Measurements from ENCODE around the gene LRRC25.

LRRC25 gene

DNA sequence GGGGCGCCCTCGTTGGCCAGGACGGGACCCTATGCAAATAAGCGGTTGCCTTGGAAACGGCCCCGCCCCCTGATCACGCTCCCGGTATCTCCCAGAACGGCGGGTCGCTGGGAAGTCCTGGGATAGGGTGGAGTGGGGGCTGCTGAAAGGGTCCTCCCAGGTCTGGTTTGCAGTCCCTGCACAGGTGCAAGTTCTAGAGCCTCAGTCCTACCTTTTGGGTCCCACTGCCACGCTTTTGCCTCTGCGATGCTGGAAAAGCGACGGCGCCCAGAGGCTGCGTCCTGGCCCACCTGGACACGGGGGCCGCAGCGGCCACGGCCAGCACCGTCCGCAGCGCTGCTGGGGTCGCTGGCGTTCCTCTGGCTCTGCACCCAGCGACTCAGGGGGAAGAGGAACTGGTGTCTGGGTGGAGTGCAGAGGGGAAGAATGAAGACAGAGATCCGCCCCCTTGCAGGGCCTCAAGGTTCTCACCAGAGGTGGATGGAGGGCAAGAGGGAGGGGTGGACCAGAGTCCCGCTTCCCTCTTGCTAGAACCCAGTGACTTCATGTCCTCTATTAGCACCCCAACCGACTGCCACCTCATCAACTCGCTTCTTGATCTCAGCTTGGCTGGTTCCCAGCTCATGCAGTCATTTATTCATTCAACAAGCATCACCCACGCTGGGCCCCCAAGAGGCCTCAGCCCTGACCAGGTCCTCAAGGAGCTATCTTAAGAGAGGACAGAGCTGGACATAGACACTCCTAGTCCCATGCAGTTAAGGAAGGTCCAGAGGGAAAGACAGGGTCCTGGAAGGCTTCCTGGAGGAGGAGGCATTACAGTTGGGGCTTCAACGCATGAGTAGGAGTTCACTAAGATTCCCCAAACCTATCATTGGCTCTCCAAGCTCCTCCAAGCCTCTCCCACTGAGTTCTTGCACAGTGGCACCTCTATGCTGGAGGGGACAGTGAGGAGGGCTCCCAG is at the start of gene LRRC25:
LRRC25 (minus strand) TSS at position 381 of the 961 bp plus-strand sequence. CDS start 659 bp downstream, outside the sequence.
- H3K4me3 ChIP-seq (replicated peaks; ENCODE audit: low read depth, low read length): no peak within 1 kb of the TSS

DNA sequence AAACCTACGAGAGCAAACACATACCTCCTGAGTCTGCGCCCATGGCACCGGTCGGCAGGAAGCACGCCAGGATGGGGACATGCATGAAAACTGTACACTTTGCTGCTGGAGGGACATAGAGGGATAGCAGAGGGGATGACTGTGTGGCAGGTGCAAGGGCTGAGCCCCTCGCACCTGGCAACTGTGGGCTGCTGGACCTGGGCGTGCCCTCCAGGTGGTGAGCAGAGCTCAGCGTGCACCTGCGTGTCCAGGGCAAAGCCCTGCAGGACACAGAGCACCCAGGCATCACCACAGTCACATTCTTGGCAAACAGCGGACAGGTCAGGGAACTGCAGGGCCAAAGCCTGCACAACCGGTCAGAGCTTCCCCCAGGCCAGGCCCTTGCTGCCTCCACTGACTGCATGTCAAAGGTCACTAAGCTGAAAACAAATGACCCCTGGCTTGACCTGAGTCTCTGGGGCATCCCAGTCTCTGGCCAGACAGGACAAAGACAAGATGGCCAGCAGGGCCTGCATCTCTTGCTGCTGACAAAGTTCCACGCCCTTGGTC is 49.5 kb upstream of the LRRC25 start:
- DNase-seq (ENCODE audit: extremely low read depth, low read depth): no peak
- TF ChIP-seq, protein P1, sequence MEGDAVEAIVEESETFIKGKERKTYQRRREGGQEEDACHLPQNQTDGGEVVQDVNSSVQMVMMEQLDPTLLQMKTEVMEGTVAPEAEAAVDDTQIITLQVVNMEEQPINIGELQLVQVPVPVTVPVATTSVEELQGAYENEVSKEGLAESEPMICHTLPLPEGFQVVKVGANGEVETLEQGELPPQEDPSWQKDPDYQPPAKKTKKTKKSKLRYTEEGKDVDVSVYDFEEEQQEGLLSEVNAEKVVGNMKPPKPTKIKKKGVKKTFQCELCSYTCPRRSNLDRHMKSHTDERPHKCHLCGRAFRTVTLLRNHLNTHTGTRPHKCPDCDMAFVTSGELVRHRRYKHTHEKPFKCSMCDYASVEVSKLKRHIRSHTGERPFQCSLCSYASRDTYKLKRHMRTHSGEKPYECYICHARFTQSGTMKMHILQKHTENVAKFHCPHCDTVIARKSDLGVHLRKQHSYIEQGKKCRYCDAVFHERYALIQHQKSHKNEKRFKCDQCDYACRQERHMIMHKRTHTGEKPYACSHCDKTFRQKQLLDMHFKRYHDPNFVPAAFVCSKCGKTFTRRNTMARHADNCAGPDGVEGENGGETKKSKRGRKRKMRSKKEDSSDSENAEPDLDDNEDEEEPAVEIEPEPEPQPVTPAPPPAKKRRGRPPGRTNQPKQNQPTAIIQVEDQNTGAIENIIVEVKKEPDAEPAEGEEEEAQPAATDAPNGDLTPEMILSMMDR (IDR thresholded peaks at IDR 0.05; ENCODE audit: low read depth, low read length, missing control alignments): no peak
- no peak overlapping the region for H3K4me3 ChIP-seq (replicated peaks; ENCODE audit: low read depth, low read length)

More for the DNA sequence above, at the start of gene LRRC25:
- TF ChIP-seq, protein P1 (IDR thresholded peaks at IDR 0.05; ENCODE audit: low read depth, low read length, missing control alignments): no peak
- no peak for DNase-seq (ENCODE audit: extremely low read depth, low read depth)

DNA sequence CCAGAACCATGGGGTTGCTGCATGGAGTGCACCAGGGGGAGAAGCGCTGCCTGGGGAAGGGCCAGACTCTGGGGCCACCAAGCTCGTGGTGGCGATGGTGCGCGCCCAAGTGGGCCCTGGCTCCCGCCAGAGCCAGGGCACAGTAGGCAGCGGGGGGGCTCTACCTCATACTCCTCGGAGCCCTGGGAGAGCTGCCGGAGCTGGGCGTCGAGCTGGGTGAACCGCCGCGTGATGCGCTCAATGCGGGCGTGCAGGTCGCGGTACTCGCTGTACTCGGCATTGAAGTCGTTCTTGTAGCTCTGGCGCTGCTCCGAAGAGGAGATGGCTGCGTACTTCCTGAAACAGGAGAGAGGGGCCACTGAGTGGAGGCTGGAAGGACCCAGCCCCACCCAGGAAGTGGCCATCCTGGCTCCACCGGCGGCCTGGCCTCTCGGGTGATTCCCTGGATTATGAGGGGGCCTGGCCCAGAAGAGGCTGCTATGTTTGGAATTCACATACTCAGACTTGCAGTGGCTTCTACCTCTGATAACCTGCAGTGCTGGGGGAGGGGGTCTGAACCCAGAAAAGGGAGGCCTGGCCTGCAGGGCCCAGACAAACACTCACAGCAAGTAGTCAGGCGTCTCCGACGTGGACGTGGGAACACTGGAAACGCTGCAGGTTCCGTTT is 48.9 kb upstream of the LRRC25 start:
- TF ChIP-seq, protein P1 (IDR thresholded peaks at IDR 0.05; ENCODE audit: low read depth, low read length, missing control alignments): no peak
- no peak overlapping the region for H3K4me3 ChIP-seq (replicated peaks; ENCODE audit: low read depth, low read length)
- no peak for DNase-seq (ENCODE audit: extremely low read depth, low read depth)

DNA sequence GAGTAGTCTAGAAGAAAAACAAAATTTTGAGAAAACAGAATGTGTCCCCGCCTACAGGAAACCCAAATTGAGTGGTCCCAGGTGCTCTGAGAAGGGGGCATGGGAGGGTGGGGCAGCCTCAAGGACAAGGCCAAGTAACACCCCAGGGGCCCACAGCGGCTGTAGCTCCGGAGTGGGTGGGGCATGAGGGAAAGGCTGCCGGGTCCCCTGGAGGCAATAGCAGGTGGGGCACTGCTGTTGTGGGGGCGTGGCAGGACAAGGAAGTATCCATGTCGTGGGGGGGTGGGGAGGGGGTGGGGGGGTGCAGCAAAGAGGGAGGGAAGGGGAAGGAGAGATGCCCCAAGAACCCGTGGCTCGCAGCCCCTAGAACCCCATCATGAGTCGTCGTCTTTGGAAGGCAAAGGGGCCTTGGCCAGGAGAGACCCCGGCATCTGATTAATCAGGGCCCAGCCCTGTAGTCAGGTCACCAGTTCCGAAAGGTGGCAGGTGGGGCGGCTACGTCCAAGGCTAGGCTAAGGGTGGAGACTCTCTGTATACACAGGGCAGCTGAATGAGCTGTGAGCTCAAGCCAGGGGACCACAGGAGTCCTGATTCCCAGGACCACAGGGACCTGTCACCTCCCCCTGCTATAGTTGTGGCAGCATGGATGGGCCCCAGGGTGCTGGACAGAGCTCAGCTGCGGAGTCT is 48.0 kb upstream of the LRRC25 start:
- DNase-seq (ENCODE audit: extremely low read depth, low read depth): no peak
- TF ChIP-seq, protein P1 (IDR thresholded peaks at IDR 0.05; ENCODE audit: low read depth, low read length, missing control alignments): no peak
- no peak overlapping the region for H3K4me3 ChIP-seq (replicated peaks; ENCODE audit: low read depth, low read length)

DNA sequence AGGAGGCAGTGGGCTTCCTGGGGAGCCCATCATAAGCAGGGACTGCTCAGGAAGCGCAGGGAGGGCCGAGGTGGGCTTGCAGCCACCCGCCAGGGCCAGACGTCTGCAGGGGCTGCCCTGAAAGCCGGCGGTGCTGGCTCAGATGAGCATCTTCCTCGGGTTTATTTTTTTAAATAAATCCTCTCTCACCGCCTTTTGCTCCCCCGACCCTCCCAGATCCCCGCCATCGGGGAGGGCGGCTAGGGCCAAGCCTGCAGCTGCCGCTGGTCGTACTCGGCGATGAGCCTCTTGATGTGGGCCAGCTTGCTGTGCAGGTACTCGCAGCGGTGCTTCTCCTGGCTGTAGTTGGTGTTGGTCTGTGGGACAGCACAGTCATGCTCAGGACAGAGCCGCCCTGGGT is 47.1 kb upstream of the LRRC25 start:
- TF ChIP-seq, protein P1 (IDR thresholded peaks at IDR 0.05; ENCODE audit: low read depth, low read length, missing control alignments): no peak
- no peak overlapping the region for H3K4me3 ChIP-seq (replicated peaks; ENCODE audit: low read depth, low read length)
- no peak for DNase-seq (ENCODE audit: extremely low read depth, low read depth)

DNA sequence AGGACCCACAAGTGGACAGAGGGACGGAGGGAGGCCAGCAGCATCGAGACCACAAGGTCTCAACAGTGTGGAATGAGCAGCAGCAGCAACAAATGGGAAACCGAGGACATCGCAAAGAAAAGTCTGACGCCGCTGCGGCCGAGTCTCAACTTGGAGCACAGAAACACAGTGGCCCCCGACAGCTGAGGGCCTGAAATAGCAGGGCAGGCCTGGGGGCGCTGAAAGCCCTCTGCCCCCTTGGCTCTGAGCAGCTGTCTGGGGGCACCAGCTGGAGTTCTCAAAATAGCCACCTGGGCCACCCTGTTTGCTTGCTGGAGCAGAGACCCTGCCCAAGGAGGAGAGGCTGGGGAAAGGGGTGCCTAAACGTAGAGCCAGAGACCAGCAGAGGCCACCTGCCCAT is 46.4 kb upstream of the LRRC25 start:
- TF ChIP-seq, protein P1 (IDR thresholded peaks at IDR 0.05; ENCODE audit: low read depth, low read length, missing control alignments): no peak
- no peak overlapping the region for H3K4me3 ChIP-seq (replicated peaks; ENCODE audit: low read depth, low read length)
- DNase-seq (ENCODE audit: extremely low read depth, low read depth): no peak
